GM19438 (cell line): ENCODE data around the gene CDK2AP2.
"Not testable (repeated sequence)": the region's sequence is repeated elsewhere in the genome, so short reads cannot be mapped to it uniquely, and the experiment has no call there.

Source experiments
- ATAC-seq: cut with Tn5 transposase; IDR thresholded peaks from one replicate; pipeline ENCODE4 v1.9.1; 2021; ENCODE audit warnings: low read depth; ENCODE audit not compliant: unreplicated experiment

CDK2AP2 gene

DNA sequence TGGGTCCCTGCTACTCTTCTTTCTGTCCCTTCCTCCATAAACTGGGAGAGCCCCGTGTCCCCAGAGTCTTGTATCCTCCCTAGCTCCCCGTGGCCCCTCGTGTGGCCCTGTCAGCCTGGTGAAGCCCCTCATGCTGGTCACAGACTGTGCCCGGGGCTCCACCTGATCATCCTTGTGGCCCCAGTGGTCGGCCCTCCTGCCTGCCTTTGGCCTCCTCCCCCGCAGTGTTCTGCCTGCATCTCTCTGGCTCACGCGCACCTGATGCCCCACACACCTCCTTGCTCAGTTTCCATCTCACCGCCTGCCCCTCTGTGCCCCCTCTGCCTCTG lies 16.5 kb upstream of the CDK2AP2 start:
- no peak for ATAC-seq

DNA sequence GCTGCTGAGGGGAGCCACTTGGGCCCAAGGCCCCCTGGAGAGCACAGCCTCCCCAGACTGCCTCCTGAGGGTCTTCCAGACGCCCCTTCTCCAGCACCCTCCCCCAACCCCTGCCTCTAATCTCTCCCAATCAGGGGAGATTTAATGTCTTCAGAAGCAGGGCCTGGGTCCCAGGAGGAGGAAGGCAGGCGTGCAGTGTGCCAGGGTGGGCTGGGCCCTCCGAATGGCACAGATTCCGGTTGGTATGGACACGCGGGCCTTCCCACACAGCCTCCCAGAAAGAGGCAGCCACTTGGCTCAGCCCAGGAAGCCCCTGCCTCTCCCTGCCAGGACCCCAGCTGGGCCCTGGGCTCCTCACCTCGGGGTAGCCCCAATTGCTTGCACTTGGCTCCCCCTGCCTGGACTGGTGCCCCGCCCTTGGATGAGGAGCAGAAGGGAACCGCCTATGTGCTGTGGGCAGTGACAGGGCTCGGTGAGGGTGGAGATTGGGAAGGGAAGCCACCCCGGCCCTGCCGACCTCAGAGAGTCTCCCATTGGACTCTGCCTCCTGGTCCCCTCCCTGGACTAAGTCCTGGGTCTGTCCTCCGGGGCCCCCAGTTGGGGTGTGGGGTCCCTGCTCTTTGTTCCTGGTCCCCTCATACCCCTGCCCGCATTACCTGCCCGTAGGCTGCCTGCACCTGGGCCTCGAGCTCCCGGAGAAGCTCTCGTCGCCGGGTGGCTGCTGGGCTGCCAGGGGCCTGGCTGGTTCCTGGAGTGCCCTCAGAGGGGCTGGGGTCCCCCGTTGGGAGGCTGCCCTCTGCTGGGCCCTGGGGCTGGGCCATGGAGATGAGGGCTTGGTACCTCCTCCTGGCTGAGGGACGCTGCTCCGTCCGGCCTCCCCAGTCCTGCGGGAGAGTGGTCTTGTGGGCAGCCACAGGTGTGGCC lies 15.9 kb upstream of the CDK2AP2 start:
- no peak for ATAC-seq

DNA sequence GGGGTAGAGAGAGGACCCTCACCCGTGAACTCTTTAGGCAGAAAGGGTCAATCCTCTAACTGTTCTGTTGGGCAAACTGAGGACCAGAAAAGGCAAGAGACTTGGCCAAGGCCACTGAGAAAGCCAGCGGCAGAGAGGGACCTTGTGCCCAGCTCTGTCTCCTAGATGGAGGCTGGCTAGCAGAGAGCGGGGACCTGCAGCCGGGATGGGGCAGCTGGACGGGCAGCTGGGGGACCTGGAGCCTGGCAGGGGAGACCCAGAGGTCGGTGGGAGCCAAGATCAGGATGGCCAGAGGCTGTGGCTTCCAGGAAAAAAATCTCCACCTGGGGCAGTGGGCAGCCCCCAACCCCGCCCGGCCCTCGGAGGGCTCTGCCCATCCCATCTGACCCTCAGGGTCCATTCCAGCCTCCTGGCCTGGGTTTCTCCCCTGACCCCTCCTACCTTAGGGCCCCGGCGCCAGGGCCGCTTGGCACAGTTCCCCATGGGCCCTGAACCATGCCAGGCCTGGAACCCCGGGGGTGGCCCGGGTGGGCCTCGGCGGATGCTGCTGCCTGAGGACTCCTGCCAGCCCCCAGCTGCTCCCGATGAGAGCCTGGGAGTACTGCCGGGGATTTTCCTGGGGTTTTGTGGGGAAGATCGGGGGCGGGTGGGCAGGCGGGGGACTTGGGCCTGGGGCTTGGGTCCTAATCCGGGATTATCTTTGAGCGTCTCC lies 15.0 kb upstream of the CDK2AP2 start, which contains the start of gene CABP2:
CABP2 (minus strand) TSS at position 603 of the 712 bp plus-strand sequence; CDS start at position 483, 120 bp downstream.
- ATAC-seq = no peak

DNA sequence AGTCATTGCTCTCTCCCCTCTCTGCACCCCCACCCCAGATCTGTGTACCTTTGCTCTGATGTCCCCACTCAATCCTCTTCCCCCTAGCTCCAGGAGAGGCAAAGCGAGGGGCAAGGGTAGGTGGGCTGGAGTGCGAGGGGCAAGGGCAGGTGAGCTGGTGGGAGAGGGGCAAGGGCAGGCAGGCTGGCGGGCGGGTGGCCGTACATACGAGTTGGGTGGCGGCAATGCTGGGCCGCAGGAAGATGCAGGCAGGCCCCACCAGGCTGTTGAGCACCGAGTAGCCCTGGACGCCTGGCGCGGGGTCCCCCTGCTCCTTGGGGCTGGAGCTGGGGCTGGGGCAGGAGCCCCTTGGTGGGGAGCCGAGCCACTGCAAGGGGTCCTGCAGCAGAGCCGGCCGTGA lies 14.4 kb upstream of the CDK2AP2 start:
- ATAC-seq = no peak

DNA sequence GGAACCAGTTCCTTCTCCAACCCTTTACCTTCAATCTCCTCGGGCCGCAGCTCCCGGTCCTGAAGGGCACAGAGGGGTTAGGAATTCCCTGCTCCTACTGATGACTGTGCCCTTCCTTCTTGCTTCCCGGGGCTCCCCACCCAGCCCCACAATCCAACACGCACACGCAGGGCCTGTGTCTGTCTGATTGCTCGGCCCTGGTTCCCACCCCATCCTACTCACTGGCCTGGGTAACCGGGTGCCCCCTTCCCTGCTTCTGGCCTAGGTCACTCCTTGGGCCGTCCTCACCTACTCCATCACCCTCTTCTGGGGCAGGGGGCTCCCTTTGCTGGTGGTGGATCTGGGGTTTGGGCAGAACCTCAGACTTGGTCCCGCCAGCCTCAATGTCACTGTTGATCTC lies 14.0 kb upstream of the CDK2AP2 start:
- no peak for ATAC-seq

DNA sequence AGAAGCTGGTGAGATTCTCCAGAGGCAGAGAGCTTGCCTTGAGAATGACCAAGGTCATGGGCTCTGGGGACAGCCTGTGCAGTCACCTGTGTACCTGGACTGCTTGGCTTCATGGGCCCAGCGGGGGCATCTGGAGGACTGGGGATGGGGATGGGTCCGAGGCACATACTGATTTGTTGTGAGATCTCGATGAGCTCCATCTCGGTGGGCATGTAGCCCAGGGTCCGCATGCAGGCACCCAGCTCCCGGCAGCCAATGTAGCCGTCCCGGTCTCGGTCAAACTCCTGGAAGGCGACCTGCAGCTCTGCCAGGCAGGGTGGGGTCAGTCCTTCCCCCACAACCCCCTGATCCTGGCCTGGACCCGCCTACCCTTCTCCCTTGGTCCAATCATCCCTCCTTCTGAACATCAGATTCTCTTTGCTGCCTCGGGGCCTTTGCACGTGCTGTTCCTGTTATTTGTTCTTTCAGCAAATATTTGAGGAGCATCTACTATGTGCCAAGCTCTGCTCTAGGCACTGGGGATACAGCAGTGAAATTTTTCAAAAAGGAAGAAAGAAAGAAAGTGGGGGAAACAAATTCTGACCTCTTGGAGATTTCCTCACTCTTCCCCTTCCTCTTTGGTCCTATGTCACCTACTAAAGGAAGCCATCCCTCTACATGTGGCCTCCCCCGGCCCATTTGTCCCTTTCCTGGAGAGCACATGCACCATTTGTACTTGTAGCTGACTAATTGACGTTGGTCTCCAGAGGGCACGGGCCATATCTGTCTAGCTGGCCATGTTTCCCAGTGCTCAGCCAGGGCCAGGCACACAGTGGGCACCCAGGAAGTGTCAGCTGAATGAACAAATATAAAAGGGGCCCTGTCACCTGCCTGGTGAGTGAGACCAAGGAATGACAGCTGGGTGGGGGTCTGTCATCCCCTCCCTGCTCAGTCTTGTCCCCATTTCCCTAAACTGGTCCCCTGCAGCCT lies 13.2 kb upstream of the CDK2AP2 start:
- ATAC-seq = no peak

DNA sequence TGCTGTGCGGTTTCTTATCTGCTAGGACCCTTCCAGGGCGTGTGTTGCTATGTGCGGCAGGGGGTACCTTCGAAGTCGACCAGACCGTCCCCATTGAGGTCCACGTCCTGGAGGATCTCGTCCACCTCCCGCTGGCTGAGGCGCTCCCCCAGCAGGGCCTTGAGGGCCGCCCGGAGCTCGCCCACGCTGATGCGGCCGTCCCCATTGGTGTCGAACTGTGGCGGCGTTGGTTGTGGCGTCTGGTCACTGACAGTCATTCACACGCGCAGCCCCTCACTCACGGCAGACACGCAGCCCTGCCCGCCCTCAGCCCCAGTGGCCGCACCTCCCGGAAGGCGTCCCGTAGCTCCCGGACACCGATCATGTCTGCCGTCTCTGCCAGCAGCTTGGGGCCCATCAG lies 11.8 kb upstream of the CDK2AP2 start:
- ATAC-seq = no peak

DNA sequence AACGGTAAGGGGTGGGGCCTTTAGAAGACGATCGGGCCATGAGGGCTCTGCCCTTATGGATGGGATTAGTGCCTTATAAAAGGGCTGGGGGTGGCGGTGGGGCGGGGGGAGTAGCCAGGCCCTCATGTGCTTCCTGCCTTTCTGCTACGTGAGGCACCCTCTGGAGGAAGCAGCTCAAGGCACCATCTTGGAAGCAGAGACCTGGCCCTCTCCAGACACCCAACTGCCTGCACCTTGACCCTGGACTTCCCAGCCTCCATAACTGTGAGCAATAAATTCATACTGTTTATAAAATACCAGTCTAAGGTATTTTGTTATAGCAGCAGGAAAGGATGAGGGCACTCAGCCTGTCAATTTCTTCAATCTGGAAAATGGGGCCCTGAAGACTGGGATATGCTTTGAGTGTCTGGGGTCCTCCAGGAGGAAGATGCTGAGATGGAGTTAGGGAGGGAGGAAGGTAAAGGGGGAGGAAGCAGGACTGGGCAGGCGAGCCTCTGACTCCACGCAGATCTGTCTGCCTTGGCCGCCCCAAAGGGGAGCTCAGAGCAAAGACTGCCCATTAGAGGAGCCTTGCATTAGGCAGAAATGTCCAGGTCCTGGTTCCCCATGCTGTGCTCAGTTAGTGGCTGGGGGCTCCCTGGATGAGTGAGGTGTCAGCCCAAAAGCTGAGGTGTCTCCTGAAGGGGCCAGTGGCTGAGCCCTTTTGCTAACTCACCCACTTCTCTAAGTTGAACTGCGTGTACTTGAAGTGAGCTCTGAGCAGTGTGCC lies 10.0 kb upstream of the CDK2AP2 start:
- ATAC-seq = no peak

DNA sequence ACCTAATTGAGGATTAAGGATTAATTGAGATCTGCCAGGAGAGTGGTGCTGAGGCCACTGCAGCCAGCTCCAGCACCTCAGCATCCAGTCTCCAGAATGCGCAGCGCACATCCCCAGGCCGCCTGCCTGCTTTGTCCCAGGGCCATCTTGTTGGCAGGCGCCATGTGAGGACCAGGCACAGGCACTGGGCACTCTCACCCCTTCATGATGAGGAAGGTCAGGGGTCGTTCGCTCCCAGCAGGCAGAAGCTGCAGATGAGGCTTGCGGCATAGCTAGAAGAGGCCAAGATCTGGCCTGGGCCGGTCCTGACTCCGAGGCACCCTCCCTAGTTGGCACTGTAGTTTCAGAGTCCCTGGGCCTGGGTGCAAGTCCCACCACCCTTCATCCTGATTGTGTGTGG lies 8.8 kb upstream of the CDK2AP2 start:
- ATAC-seq = no peak

DNA sequence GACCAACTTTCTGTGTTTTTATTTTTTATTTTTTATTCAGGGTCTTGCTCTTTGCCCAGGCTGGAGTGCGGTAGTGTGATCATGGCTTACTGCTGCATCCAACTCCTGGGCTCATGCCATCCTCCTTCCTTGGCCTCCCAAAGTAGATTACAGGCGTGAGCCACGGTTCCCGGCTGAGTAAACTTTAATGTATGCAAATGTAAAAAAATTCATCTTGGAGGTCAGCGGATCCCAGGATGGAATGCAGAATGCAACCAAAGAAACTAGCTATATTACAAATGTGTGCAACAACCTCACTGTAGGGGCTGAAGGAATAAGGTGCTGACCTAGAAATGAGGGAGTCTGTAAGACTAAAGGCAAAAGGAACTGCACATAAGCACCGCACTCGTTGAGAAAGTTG lies 6.2 kb upstream of the CDK2AP2 start:
- ATAC-seq = no peak

DNA sequence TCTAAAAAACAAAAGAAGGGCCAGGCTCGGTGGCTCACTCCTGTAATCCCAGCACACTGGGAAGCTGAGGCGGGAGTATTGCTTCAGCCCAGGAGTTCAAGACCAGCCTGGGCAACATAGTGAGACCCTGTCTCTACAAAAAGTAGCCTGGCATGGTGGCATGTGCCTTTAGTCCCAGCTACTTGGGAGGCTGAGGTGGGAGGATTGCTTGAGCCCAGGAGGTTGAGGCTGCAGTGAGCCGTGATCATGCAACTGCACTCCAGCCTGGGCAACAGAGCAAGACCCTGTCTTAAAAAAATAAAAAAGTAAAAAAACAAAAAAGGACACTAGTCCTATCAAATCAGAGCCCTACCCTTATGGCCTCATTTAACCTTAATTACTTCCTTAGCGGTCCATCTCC lies 3.6 kb upstream of the CDK2AP2 start:
- ATAC-seq = not testable (repeated sequence)

DNA sequence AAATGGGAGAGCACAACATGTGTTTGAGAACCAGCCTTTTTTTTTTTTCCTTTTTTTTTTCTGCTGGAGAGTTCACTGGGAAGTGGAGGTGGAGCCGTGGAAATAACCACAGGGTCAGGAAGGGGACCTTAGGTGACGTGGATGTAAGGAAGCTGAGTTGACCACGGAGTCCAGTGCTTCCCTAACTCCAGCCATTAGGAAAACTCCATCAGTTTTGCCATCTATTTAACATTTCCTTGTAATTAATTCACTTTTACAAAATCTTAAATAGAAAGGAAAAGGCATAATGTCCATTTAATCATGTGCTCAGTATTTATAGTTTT lies 2.0 kb upstream of the CDK2AP2 start:
- ATAC-seq = no peak

DNA sequence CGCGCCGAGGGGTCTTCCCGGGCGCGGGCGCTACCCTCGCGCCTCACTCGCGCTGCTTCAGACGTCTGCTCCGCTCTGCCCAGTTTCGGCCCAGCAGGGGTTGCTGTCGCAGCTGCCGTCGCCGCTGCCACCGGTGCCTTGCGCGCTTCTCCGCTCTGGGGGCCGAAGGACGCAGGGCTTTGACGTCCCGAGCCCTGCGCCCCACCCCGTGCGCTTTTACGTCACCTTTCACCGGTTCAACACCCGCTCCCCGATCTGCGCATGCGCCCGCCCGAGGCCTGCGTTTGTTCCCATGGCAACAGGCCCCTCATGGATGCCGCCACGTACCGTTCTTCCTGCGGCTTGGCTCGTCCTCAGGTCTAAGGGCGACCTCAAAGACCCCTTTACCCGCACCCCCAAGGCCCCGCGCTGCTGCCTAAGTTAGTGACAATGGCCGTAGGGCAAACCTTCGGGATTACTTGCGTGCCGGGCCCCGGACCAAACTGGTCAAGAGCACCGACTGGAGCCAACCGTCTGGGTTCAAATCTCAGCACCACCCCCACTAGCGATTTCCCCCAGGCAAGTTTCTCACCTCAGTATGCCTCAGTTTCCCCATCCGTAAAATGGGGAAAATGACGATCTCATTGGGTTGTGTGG lies 642 bp upstream of the CDK2AP2 start:
- peak; percentile 35 for ATAC-seq

DNA sequence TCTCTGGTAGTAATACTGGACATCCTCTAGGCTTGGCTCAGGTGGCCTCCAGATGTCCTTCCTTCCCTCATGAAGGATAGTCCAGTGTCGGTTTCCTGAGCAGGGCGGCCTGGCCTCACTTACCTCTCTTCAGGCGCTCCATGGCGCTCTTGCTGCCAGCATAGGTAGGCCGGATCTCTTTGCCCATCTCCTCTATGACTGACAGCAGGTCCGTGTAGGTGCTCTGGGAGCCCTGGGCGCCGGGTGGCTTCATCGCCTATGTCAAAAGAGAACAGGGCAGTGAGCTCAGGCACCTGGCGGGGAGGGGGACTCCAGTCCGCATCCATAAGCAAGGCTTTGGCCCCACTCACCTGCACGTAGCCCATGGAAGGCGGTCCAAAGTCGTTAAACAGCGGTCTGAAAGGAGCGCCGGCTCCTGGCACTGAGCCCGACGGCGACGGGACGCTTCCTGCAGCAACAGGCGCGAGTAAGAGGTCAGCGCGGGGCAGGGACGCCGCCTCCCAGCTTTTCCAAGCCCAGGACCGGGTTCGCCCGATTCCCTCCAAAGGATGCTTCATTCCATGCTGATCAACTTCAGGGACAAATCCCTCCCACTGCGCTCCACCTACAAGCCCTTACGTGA lies 609 bp downstream of the CDK2AP2 start:
- ATAC-seq = no peak

DNA sequence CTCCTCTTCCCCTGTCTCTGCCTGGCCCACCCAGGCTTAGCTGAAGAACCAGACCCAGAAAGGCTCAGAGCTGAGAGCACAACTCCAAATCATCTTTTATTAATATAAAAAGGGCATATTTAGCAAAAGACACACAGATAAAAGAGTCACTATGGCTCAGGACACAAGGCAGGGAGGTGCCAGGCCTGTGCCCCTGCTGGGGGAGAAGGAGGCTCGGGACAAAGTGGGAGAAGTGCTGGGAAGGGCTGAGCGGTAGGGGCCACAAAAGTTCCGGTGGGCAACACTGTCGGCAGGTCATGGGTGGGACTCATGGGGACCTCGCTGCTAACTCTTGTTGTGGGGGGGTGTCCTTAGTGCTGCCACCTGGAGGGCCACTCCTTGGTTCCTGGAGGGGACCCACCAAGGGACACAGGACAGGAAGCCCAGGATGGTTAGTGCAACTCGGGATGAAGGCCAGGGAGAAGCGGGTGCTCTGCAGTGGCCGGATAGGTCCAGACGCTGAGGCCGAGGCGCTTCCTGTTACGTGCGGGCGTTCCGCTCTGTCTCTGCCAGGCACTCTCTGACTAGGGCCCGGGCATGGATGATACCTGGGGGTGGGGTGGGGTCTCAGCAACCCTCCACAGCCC lies 1.4 kb downstream of the CDK2AP2 start:
- no peak for ATAC-seq

DNA sequence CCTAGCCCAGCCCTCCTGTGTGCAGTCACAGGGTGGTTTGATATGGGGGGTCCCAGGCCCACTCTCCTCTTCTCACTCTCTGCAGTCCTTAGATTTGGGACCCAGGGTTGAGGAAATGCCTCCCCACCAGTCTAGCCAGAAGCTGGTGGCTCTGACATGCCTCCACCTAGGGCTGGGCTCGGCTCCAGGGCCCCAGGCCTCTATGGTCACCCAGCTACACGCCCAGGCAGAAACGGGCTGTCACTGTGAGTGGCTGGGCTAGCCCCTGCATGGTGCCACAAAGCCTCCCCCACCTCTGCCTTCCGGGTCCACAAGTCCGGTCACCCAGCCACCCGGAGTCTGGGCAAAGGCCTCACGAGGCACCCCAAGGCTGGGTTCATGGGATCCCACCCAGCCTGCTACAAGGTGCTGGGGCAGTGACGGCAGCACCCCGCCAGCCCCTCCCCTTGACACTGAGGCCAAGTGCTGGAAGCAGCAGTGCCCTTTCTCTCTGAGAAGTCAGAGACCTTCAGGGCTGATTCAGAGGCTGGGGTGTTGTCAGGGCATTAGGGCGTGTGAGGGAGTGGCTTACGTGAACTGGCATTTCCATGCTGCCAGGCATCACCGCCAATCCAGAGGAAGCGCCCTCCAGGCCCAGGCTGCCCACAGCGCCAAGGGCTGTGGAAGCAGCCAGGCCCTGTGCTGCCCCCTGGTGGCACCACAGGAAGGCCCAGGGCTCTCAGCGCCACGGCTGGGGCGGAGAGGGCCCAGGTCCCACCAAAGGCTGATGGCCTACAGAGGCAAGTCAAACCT lies 2.2 kb downstream of the CDK2AP2 start:
- ATAC-seq = no peak

DNA sequence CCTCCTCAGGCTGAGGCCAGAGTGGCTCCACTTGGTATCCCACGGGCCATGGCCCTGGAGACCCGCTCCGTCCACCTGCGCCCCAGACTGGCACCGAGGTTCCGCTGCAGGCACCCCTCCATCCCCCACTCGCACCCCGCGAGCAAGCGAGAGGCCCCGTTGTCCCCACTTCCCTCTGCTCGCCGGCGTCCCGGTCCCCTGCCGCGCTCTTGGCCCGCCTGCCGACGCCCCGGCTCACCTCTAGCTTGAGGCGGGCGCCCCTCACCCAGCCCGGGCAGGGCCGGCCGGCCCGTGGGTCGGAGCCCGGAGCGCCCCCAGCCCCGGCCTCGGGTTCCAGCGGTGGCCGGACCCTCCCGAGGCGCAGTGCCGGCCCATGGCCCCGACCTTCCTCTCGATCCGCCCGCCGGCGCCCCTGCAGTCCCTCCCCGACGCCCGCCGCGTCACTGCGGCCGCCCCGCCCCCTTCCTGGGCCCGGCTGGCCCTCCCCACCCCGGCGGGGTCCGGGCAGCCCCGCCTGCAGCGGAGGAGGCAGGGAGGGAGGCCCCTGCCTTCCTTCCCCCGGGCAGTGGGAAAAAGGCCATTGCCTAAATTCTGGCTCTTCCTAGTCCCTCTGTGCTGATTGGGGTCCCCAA lies 2.9 kb downstream of the CDK2AP2 start, which contains the start of gene PITPNM1:
PITPNM1 (minus strand) TSS at position 414 of the 632 bp plus-strand sequence. CDS start 1,183 bp downstream, outside the sequence.
- peak; percentile 21 for ATAC-seq
